NCI-H345 (cell line): ENCODE data around the gene TRIM14.
"Not testable (repeated sequence)": the region's sequence is repeated elsewhere in the genome, so short reads cannot be mapped to it uniquely, and the experiment has no call there.

Source experiments
- DNase-seq: peaks from one replicate; lab custom pipeline; 2025; lab: John Stamatoyannopoulos, UW

The TRIM14 gene

DNA sequence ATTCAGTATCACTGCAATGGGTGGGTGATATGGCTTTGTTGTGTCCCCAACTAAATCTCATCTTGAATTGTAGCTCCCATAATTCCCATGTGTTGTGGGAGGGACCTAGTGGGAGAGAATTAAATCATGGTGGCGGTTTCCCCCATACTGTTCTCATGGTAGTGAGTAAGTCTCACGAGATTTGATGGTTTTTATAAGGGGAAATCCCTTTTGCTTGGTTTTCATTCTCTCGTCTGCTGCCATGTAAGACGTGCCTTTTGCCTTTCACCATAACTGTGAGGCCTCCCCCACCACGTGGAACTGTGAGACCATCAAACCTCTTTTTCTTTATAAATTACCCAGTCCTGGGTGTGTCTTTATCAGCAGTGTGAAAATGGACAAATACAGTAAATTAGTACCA, 72.0 kb downstream of the TRIM14 start:
- no peak for DNase-seq

DNA sequence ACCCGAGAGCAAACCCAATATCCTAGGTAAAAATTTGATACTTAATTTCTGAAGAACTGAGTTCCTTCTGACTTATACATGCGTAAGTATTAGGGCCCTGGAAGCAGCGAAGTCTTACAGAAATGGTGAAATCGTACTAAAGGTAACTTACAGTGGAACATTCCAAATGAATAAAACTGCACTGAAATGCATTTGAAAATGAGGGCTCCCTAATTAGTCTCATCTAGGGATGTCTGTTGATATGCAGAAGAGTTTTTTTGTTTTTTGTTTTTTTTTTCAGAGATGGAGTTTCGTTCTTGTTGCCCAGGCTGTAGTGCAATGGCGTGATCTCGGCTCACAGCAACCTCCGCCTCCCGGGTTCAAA, 72.9 kb downstream of the TRIM14 start:
- DNase-seq: no peak

DNA sequence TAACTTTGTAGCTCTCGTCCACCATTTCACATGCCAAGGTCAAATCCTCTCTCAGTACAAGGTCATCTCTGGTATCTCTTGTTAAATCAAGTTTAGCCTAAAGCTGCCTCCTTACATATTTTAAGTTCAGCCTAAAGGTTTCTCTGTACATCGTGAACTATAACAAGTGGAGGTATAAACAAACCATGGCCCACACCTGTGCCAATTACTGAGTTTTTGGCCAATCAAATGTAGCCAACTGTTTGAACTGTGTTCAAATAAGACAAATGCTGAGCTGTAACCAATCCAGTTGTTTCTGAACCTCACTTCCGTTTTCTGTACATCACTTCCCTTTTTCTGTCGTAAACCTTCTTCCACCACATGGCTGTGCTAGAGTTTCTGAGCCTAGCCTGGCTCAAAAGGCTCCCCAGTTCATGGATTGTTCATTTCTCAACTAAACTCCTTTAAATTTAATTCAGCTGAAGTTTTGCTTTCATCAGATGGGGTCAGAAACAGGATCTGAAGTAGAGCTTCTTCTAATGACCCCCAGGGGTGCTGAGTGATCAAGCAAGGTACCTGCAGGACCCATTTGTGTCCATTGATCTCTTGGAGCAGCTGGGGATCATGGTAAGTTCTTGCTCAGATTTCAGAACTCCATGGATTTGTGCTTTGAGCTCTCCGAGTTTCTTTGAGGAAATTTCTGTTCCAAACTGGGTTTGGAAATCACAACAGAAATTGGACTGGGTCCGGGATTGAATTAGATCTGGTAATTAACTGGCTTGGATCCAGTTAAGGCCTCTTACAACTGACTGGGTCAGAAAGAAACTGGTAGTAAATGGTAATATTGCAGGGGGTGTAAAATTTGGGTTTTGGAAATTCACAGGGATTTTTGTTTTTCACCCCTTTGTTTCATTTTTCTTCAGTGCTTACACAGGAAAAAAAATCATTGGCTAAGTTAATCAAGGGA, 73.5 kb downstream of the TRIM14 start:
- DNase-seq: no peak

DNA sequence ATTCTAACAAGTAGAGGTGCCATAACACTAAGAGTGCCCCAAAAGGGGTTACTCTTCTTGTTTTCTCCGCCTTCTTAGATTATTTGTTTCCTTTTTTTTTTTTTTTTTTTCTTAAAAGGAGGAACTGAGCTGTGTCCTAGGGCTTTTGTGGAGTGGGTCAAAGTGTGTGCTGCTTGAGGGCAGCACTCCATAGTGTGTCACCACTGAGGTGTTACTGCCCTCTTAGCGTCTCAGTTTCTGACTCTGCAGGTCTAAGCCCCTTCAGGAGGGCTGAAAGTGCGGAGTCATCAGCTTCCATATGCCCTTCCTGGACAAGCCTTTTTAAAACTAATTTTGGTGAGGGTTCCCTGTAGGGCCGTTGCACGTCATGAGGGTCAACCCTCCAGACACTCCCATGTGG, 75.1 kb downstream of the TRIM14 start:
- DNase-seq: no peak

DNA sequence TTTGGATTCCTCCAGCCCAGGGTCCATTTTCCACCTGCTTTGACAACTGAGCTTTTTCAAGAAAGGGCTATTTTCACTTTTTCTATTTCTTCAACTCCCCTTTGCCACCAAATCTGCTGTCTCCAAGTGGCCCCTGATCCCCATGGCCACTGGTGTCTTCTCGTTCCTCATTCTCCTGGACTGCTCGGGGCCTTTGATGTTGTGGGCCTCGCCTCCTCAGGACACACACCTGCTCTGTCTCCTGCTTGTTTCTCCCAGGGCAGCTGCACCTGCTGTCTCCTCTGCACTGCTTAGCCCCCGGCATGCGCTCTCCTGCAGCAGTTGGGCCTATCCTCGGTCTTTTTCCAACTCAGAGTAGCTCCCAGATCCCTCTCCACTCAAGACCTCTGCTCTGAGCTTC, 78.8 kb downstream of the TRIM14 start:
- DNase-seq: no peak

DNA sequence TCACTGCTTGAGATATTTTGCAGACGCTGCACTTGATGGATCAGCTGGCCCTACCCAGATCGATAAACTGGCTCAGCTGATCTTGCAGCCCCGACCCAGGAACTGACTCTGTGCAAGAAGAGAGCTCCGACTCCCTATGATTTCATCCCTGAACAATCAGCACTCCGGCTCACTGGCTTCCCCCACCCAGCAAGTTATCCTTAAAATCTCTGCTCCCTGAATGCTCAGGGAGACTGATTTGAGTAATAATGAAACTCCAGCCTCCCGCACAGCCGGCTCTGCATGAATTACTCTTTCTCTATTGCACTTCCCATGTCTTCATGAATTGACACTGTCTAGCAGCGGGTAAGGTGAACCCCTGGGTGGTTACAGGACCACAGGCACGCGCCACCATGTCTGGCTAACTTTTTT, 79.4 kb downstream of the TRIM14 start:
- DNase-seq: no peak

DNA sequence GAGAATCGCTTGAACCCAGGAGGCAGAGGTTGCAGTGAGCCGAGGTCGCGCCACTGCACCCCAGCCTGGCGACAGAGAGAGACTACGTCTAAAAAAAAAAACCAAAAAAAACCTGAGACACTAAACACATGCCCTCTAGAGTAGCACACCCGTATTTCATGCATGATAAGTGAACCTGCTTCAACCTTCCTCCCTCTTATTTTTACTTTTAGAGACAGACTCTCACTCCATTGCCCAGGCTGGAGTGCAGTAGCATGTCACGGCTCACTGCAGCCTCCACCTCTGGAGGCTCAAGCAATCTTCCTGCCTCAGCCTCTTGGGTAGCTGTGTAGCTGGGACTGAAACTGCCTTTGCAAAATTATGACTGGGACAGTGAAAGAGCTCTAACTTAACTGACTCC, 80.1 kb downstream of the TRIM14 start:
- no peak for DNase-seq

DNA sequence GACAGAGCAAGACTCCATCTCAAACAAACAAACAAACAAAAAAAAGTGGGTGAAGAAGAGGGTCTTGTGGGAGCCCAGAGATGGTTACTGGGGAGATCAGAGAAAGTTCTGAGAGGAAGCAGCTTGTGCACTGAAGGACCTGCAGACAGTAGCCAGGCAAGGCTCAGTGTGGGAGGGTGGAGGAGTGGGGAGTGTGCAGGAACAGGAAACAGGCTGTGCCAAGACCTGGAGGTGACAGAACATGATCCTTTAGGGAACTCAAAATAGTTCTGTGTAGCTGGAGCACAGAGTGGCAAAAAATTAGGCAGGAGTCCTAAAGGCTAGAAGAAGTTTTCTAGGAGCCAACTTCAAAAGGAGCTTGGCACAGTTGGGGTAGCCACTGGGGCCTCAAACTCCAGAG, 81.7 kb downstream of the TRIM14 start:
- DNase-seq: no peak

DNA sequence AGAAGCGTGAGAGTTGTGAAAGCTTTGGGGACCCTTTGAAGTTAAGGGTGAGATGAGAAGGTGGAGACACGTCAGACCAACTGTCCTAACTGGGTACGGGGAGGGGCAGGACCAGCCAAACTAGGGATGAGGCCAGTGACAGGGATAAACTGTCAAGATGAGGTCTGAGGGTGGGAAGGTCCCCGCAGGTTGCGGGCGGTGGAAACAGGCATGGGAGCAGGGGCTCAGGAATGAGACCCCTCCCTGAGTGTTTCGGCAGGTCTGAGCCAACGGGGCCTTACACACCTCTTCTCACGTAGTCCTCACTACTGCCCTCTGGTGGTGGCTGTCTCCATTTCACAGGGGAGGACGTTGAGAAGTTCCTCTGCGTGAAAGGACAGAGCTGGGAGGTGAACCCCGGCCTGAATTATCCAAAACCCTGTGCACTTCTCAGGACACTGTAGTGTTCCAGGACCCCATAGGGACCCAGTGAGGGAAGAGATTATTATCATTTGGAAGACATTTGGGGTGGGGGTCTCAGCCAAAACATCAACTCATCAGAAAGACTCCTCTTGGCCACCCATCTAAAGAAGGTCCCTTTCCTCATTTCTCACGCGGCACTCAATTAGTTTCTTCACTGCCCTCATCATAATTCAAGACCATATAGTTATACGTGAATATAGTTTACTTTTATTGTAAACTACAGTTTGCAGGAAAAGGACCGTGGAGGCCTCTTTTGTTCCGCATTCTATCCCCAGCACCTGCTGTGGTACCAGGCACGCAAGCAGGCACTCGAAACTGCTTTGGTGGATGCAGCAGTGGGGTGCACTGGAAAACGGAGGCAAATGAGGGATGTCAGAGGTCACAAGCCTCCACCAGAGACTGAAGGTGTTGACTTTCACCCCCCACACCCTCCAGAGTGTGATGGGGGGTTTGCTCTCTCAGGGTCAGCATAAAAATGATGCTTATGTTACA, 84.2 kb downstream of the TRIM14 start:
- peak; percentile 83 for DNase-seq

DNA sequence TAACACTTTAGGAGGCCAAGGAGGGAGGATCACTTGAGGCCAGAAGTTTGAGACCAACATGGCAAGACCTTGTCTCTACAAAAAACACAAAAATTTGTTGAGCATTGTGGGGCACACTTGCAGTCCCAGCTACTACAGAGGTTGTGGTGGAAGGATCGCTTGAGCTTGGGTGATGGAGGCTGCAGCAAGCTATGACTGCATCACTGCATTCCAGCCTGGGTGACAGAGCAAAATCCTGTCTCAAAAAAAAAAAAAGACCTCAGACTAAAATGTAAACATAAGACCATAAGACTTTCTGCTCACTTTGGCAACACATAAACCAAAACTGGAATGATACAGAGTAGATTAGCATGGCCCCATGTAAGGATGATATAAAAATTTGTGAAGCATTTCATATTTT, 87.1 kb downstream of the TRIM14 start:
- DNase-seq: no peak

DNA sequence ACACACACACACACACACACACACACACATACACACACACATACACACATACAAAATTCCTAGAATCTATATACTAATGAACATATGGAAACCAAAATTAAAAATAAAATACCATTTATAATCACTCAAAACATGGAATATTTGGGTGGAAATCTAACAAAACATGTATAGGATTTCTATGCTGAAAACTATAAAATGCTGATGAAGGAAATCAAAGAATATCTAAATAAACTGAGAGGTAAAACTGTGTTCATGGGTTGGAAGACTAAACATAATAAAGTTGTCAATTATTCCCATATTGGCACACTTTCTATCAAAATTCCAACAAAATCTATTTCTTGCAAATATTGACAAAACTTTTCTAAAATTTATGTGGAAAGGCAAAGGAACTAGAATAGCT, 87.9 kb downstream of the TRIM14 start:
- DNase-seq: no peak

DNA sequence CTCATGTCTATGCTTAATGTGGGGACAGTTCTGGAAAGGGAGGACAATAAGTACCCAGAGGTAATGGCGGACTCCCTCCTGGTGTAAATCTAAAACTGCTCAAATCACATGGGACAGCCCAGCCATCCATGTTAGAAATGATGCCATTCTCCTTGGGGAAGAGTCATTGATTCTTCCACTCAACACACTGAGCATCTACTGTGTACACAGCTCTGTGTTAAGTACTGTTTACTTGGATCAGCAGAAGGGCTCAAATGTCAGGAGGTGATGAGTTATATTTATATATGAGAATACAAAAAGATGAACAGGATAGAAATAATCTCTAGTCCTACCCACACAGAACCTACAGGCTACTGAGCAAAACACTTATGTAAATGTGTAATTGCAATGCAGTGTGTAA, 94.3 kb downstream of the TRIM14 start:
- DNase-seq: no peak

DNA sequence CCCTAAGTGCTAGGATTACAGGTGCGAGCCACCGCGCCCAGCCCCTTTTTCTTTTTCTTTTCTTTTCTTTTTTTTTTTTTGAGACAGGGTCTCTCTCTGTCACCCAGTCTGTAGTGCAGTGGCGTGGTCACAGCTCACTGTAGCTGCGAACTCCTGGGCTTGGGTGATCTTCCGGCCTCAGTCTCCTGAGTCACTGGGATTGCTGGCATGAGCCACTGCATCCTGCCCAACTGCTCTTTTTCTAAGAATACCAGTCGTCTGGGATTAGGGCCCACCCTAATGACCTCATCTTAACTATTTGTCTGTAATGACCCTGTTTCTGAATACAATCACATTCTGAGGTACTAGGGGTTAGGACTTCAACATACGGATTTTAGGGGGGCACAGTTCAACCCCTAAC, 96.6 kb downstream of the TRIM14 start:
- no peak for DNase-seq

DNA sequence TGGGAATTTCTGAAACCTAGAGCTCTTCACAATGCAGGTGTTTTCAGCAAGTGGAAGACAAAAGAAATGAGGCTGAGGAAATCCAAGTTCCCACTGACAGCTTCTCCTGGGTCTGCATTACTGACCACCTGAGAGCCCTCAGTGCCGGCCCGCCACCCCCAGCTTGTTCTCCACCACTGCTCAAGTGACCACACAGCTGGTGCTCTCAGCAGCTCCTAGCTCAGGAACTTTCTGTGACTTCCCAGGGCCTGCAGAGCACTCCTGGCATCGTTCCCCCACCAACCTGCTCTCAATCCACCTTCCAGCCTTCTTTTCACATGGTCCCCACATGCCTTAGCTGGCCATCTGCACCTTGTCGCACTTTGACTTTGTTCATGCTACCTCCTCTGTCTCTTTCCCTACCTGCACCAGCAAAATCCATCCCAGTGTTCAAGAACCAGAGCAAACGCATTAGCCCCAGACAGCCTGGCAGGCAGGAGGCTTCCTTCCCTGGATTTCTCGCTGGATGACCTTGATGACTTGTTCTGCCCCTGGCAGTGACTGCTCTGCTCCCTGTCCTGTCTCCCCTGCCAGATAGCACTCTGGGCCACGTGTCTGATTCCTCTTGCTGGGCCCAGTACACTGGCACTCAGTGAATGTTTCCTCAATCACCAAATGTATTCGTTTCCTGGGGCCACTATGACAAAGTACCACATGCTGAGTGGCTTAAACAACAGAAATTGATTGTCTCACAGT, 97.5 kb downstream of the TRIM14 start:
- no peak for DNase-seq

DNA sequence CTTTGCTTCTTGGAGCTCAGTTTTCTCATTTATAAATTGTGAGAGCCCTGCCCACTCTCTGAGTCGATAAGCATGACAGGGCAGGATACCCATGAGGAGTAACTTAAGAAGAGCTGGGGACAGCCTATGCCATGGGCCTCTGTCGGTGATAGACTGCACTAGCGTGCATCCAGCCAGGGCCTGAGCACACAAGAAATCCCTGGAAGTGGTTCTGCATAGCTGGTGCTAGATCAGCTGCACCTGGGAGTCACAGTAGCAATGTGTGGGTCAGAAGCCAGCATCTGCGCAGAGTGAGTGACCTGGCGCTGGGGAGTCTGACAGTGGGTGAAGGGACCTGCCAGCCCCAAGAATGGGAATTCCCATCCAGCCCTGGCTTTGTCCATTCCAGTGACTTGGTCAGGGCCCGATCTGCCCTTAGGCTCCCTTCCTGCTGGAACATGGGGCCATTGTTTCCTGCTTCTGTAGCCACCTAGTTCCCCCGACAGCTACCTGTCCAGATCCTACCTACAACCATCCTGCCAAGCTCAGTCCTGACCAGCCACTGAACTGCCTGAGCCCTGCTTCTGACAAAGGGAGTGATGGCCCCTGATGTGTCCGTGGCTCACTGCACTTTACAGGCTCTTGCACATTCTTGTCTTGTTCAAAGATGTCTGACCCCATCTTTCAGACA, 98.4 kb downstream of the TRIM14 start:
- no peak for DNase-seq

DNA sequence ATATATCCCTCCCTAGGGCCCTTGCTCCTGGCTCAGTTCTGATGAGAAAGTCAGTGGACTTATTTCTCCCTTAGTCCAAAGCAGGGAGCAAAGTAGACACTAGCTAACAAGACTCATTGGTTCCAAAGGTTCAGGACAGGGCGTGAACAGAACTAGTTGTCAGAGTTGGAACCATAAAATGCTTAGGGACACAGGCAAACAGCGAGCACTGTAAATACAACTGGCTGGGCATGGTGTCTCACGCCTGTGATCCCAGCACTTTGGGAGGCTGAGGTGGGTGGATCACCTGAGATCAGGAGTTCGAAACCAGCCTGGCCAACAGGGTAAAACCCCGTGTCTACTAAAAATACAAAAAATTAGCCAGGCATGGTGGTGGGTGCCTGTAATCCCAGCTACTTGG, 99.2 kb downstream of the TRIM14 start:
- not testable (repeated sequence) for DNase-seq
